ENCODE results near the gene PGA5.
"Not testable (repeated sequence)": the region's sequence is repeated elsewhere in the genome, so short reads cannot be mapped to it uniquely, and the experiment has no call there.

The PGA5 gene

GRCh38 chr11:61229458-61229857 lies 11.5 kb upstream of the PGA5 start:
- not testable (repeated sequence) for FAIRE-seq

GRCh38 chr11:61231033-61231432 lies 9.9 kb upstream of the PGA5 start:
- not testable (repeated sequence) for FAIRE-seq

- not testable (repeated sequence) for FAIRE-seq
Observed at GRCh38 chr11:61231585-61231984, 9.4 kb upstream of the PGA5 start.

- not testable (repeated sequence) for FAIRE-seq
Observed at GRCh38 chr11:61232548-61233145, 8.3 kb upstream of the PGA5 start.

- FAIRE-seq, result not testable (repeated sequence)
Observed at GRCh38 chr11:61237130-61237529, 3.8 kb upstream of the PGA5 start.

- not testable (repeated sequence) for FAIRE-seq
Observed at GRCh38 chr11:61240288-61240687, 687 bp upstream of the PGA5 start.

- FAIRE-seq, result not testable (repeated sequence)
Observed at GRCh38 chr11:61241526-61241925, 551 bp downstream of the PGA5 start.

GRCh38 chr11:61245284-61245964 lies 4.4 kb downstream of the PGA5 start:
- FAIRE-seq, result not testable (repeated sequence)

- not testable (repeated sequence) for FAIRE-seq
Observed at GRCh38 chr11:61248071-61248470, 7.1 kb downstream of the PGA5 start.

GRCh38 chr11:61249201-61249600 lies 8.2 kb downstream of the PGA5 start:
- not testable (repeated sequence) for FAIRE-seq

- FAIRE-seq, result not testable (repeated sequence)
Observed at GRCh38 chr11:61250796-61251765, 10.1 kb downstream of the PGA5 start.

- not testable (repeated sequence) for FAIRE-seq
Observed at GRCh38 chr11:61252332-61252731, 11.4 kb downstream of the PGA5 start.

GRCh38 chr11:61254403-61255025 lies 13.5 kb downstream of the PGA5 start:
- no peak for FAIRE-seq

- no peak for FAIRE-seq
Observed at GRCh38 chr11:61256710-61257482, 15.9 kb downstream of the PGA5 start.

GRCh38 chr11:61258546-61258945 lies 17.6 kb downstream of the PGA5 start:
- FAIRE-seq, result no peak

- no peak for FAIRE-seq
Observed at GRCh38 chr11:61259363-61259762, 18.4 kb downstream of the PGA5 start.

- FAIRE-seq, result no peak
Observed at GRCh38 chr11:61264371-61264770, 23.4 kb downstream of the PGA5 start.

- FAIRE-seq, result no peak
Observed at GRCh38 chr11:61264795-61265194, 23.8 kb downstream of the PGA5 start.

GRCh38 chr11:61265357-61265756 lies 24.4 kb downstream of the PGA5 start:
- no peak for FAIRE-seq

GRCh38 chr11:61266602-61267001 lies 25.6 kb downstream of the PGA5 start:
- no peak for FAIRE-seq

GRCh38 chr11:61267437-61267841 lies 26.5 kb downstream of the PGA5 start:
- no peak for FAIRE-seq

Data from G401.6 (cell line).